Small intestine (tissue), 7 donors: ENCODE results near the gene IMP3. TPM values are rescaled to one million over a fixed set of nuclear protein-coding genes. Genes with fewer than 3 reads are reported as not detected.
"Not testable (repeated sequence)": the region's sequence is repeated elsewhere in the genome, so short reads cannot be mapped to it uniquely, and the experiment has no call there.

Experiments
- DNase-seq, 2 donors: peaks; one replicate each; pipeline versions ENCODE4 v3.0.0 to v3.0.0-alpha.2; 2013
- FAIRE-seq: peaks from 2 replicates; lab custom pipeline; 2012; peaks lifted over from hg19 to GRCh38; lab: Jason Lieb, UNC
- H3K27ac ChIP-seq, 3 donors: one replicate each; pipeline ENCODE4 v1.5.1; 2013; ENCODE audit warnings: low read length in 2 of 3, mild to moderate bottlenecking in 2 of 3, control low read depth in 1 of 3, inconsistent platforms in 1 of 3, low read depth in 1 of 3, moderate library complexity in 1 of 3
- H3K27me3 ChIP-seq, 3 donors: one replicate each; pipeline ENCODE4 v1.6.1; 2013; ENCODE audit warnings: low read length in 3 of 3, inconsistent platforms in 1 of 3; ENCODE audit not compliant: control insufficient read depth in 3 of 3, insufficient read depth in 3 of 3
- H3K36me3 ChIP-seq, 3 donors: one replicate each; pipeline ENCODE4 v1.6.1; 2013; ENCODE audit warnings: low read length in 3 of 3, inconsistent platforms in 1 of 3, low read depth in 1 of 3, mild to moderate bottlenecking in 1 of 3, moderate library complexity in 1 of 3; ENCODE audit not compliant: control insufficient read depth in 3 of 3, insufficient read depth in 2 of 3
- H3K4me1 ChIP-seq, 3 donors: one replicate each; pipeline ENCODE4 v1.6.1; 2013; ENCODE audit warnings: low read length in 2 of 3, inconsistent platforms in 1 of 3, low read depth in 1 of 3, mild to moderate bottlenecking in 1 of 3, moderate library complexity in 1 of 3; ENCODE audit not compliant: control insufficient read depth in 3 of 3, insufficient read depth in 2 of 3
- H3K4me3 ChIP-seq, 3 donors: one replicate each; pipeline ENCODE4 v1.5.1; 2013; ENCODE audit warnings: low read length in 3 of 3, control low read depth in 1 of 3, inconsistent platforms in 1 of 3, low read depth in 1 of 3, mild to moderate bottlenecking in 1 of 3, moderate library complexity in 1 of 3
- H3K9me3 ChIP-seq, 2 donors: one replicate each; pipeline ENCODE4 v1.6.1; 2013; ENCODE audit warnings: low read depth in 1 of 2, low read length in 1 of 2; ENCODE audit not compliant: control insufficient read depth in 2 of 2, insufficient read depth in 1 of 2
- WGBS, 3 donors: extraction: QIAGEN DNeasy Blood & Tissue Kit; methylation state at CpG; one replicate each; pipeline ENCODE4 v1.1.7; 2013; 5-methylcytosine and 5-hydroxymethylcytosine counted together
- polyA plus RNA-seq, 4 donors: library from polyadenylated mRNA; stranded (reverse) in 3 of 4; unstranded in 1 of 4; fragments of 200-250 nt in 3 of 4; fragments of 120-200 nt in 1 of 4; gene quantifications; one replicate each; pipeline versions ENCODE4 v1.2.1 to v1.2.3, GENCODE V29; 2013
- donor health status: healthy with polysubstance abuse.
- donor health status: control.
- donor health status: control.
- donor health status: Bipolar disorder and iron deficiency.
- donor health status: healthy.

IMP3 gene
- polyA plus RNA-seq, 4 donors: 76.2 to 139 (median 93.2) TPM

DNA sequence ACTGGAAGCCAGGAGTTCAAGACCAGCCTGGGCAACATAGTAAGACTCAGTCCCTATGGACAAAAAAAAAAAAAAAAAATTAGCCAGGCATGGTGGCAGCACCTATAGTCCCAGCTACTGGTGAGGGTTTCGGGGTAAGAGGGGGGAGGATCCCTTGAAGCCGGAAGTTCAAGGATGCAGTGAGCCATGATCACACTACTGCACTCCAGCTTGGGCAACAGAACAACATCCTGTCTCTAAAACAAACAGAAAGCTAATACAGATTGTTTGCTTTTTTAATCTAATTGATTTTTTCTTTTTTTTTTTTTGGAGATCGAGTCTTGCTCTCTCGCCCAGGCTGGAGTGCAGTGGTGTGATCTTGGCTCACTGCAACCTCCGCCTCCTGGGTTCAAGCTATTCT, 1.6 kb upstream of the IMP3 start:
- 67 to 76% (median 74%) methylated on average over 5 of the region's 5 CpGs for WGBS, 3 donors
- H3K27me3 ChIP-seq: no peaks in the 10 kb centered on the region
- H3K4me1 ChIP-seq: peaks cover 4 to 19% (median 10%) of the 10 kb centered on the region in 3 donors
- H3K27ac ChIP-seq: no peak overlapping the region
- no peak for FAIRE-seq
- H3K9me3 ChIP-seq: no peaks in the 10 kb centered on the region
- no peak for DNase-seq
- H3K4me3 ChIP-seq: no peak overlapping the region
- peaks cover 0 to 8% (median 0%) of the 10 kb centered on the region in 3 donors for H3K36me3 ChIP-seq

DNA sequence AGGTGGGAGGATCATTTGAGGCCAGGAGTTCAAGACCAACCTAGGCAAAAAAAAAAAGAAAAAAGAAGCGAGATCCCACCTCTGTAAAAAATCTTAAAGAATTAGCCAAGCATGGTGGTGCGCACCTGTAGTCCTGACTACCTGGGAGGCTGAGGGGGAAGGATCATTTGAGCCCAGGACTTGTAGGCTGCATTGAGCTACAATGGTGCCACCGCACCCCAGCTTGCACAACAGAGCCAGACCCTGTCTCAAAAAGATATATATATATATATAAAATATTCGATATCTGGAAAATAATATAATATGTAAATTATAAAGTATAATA, 1.1 kb upstream of the IMP3 start:
- H3K36me3 ChIP-seq: peaks cover 0 to 8% (median 0%) of the 10 kb centered on the region in 3 donors
- H3K4me1 ChIP-seq: peaks cover 4 to 14% (median 6%) of the 10 kb centered on the region in 3 donors
- 76 to 79% (median 78%) methylated on average over 4 of the region's 4 CpGs for WGBS, 3 donors
- H3K27me3 ChIP-seq: no peaks in the 10 kb centered on the region
- no peak for FAIRE-seq
- H3K9me3 ChIP-seq: no peaks in the 10 kb centered on the region
- peak overlapping the region in 2 of 3 donors; percentile 91 to 99 for H3K27ac ChIP-seq
- DNase-seq: no peak
- peak overlapping the region in 1 of 3 donors; percentile 67 for H3K4me3 ChIP-seq

DNA sequence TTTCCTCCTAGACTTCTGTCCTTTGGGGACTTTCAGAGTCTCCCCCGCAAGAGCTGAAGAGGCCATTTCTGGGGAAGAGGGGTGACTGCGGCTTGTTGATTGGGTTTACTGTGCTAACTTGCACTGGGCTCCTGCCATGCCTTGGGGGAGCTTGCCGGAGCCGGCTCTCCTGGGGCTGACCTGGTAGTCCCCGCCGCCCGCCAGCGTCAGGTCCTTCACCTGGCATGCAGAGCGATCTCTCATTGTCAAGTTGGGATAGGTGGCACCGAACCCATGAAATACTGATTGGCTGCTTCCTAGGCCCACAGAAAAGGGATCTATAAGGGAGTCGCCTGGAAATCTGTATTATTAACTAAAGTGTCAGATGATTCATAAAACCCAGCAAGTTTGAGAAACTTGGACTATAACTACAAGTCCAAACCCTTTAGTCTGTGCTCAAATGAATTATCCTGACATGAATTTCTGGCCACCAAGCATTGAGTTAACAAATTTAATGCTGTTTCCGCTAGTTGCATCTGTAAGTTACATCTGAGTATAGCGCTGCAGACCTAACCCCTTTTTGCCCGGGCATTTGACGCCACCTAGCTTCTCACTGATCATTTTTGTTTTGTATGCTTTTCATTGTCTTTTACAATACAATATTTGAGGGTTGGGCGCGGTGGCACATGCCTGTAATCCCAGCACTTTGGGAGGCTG, 607 bp upstream of the IMP3 start:
- peak in 1 of 2 donors; percentile 47 for DNase-seq
- H3K4me1 ChIP-seq: peaks cover 4 to 10% (median 6%) of the 10 kb centered on the region in 3 donors
- peak overlapping the region; percentile 25 to 79 (median 67) for H3K4me3 ChIP-seq
- peak overlapping the region; percentile 91 to 99 (median 93) for H3K27ac ChIP-seq
- H3K9me3 ChIP-seq: no peaks in the 10 kb centered on the region
- H3K36me3 ChIP-seq: peaks cover 0 to 8% (median 0%) of the 10 kb centered on the region in 3 donors
- no peak for FAIRE-seq
- H3K27me3 ChIP-seq: no peaks in the 10 kb centered on the region
- 4 to 7% (median 7%) methylated on average over 17 of the region's 17 CpGs for WGBS, 3 donors

DNA sequence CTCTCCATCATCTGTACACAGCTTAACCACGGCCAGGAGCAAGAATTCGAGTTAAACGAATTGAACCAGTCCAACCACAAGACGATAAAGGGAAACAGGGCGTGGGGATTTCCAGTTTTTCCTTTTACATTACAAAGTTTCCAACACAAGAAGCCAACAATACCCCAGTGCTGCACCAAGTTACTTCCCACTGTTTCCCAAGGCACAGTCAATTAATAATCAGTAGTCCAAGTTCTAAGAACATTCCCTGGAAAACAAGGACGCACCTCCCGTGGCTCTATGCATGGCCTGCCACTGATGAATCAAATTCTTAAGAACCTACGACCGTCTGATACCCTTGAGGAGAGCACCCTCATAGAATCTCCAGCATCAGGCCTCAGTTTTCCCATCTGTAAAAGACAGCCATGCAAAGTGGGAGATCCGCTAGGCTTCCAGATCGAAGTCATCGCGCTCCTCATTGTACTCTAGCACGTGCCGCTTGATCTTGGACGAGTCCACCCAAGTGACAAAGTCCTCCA, 774 bp downstream of the IMP3 start:
- H3K4me3 ChIP-seq: peak overlapping the region; percentile 67 to 89 (median 79)
- no peaks in the 10 kb centered on the region for H3K9me3 ChIP-seq
- no peak for FAIRE-seq
- 1 to 2% (median 1%) methylated on average over 16 of the region's 16 CpGs for WGBS, 3 donors
- H3K36me3 ChIP-seq: peaks cover 0 to 8% (median 0%) of the 10 kb centered on the region in 3 donors
- no peak for DNase-seq
- H3K4me1 ChIP-seq: peaks cover 4 to 10% (median 6%) of the 10 kb centered on the region in 3 donors
- H3K27me3 ChIP-seq: no peaks in the 10 kb centered on the region
- H3K27ac ChIP-seq: peak overlapping the region; percentile 91 to 99 (median 95)

DNA sequence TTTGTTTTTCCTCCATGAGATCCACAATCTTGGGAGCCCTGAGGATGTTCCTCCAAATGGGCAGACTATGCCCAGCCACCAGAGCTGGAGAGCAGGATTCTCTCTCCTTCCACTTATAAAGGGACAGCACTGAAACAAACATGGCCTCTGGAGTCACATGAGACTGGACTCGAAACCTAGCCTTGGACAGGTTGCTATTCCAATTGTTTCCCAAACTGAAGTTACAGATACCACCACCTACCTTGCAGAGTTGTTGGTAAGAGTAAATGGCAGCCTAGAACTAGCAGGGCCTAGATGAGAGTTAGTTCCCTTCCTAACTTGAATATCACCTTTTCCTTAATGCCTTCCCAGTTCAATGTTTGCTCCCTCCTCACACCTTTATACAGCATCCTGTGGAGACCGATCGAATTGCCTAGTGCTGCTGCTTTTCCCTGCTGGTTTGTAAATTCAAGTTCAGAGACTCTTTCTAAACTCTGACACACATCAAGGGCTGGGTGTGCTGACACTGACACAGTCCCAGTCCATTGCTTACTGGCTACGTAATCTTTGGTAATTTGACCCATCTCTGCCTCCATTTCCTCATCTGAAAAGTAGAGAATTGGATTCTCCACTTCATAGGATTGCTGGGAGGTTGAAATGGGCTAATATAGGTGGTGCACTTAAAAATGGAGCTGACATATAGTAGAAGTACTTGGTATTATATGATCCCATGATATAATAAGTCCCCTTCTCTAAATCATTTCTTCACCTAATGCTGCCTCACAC, 2.6 kb downstream of the IMP3 start:
- DNase-seq: no peak
- peak overlapping the region in 1 of 3 donors; percentile 68 for H3K27ac ChIP-seq
- H3K36me3 ChIP-seq: peaks cover 0 to 8% (median 0%) of the 10 kb centered on the region in 3 donors
- peak overlapping the region in 1 of 3 donors; percentile 79 for H3K4me3 ChIP-seq
- FAIRE-seq: no peak
- H3K9me3 ChIP-seq: no peaks in the 10 kb centered on the region
- H3K4me1 ChIP-seq: peaks cover 4 to 10% (median 6%) of the 10 kb centered on the region in 3 donors
- no peaks in the 10 kb centered on the region for H3K27me3 ChIP-seq
- WGBS, 3 donors: 54 to 66% (median 65%) methylated on average over 4 of the region's 4 CpGs

DNA sequence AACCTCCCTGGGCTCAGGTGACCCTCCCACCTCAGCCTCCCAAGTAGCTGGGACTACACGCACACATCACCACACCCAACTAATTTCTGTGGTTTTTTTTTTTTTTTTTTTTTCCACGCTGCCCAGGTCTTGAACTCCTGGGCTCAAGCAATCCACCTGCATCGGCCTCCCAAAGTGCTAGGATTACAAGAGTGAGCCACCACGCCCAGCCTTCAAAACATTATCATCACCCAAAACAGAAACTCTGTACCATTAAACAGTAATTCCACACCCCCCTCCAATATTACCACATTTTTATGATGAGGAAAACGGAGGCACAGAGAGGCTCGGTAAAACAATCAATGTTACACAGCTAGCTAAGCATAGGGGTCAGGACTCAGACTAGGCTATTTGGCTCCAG, 4.0 kb downstream of the IMP3 start:
- FAIRE-seq (no peak), DNase-seq (no peak)
- Histone ChIP-seq H3K27me3 (no peaks in the 10 kb centered on the region), H3K9me3 (no peaks in the 10 kb centered on the region), H3K4me1 (peaks cover 4 to 7% (median 6%) of the 10 kb centered on the region in 3 donors), H3K36me3 (peaks cover 0 to 8% (median 0%) of the 10 kb centered on the region in 3 donors), H3K27ac (no peak overlapping the region), H3K4me3 (no peak overlapping the region)
- 50 to 70% (median 60%) methylated on average over 6 of the region's 6 CpGs for WGBS, 3 donors

DNA sequence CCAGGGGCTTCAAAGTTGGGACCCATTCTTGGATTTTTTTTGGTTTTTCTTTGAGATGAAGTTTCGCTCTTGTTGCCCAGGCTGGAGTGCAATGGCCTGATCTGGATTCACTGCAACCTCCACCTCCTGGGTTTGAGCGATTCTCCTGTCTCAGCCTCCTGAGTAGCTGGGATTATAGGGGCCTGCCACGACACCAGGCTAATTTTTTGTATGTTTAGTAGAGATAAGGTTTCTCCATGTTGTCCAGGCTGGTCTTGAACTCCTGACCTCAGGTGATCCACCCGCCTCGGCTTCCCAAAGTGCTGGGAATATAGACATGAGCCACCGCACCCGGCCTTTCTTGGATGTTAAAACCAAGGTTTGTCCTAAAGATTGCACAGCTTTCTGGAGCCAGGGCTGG, 6.1 kb downstream of the IMP3 start:
- not testable (repeated sequence) for DNase-seq, H3K4me3 ChIP-seq, FAIRE-seq, H3K4me1 ChIP-seq, H3K27ac ChIP-seq, H3K9me3 ChIP-seq, H3K36me3 ChIP-seq, H3K27me3 ChIP-seq
- 89 to 91% (median 91%) methylated on average over 7 of the region's 7 CpGs for WGBS, 3 donors

DNA sequence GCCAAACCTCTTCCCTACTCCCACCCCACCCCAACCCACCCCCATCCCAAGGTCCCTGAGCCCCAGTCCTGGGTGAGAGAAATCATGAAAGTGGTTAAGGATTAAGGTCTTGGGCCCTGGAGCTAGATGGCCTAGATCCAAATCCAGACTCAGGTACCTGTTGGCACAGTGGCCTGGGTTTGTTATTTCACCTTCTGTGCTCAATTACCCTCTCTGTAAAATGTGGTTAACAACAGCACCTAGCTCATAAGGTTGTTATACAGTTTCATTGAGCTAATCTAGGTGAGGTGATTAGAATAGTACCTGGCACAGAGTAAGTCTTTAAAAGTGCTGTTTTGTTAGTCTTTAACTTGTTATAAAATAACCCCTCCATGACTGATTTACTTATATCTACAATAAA, 8.1 kb downstream of the IMP3 start:
- Histone ChIP-seq H3K4me1 (peaks cover 0 to under 1% (median 0%) of the 10 kb centered on the region in 3 donors), H3K4me3 (no peak overlapping the region), H3K27me3 (no peaks in the 10 kb centered on the region), H3K36me3 (peaks cover 0 to 3% (median 0%) of the 10 kb centered on the region in 3 donors), H3K9me3 (no peaks in the 10 kb centered on the region), H3K27ac (no peak overlapping the region)
- FAIRE-seq: no peak
- no peak for DNase-seq
